GM18907 (cell line): ENCODE results near the gene ECE1.

Experiments used
- ATAC-seq: cut with Tn5 transposase; IDR thresholded peaks from one replicate; pipeline ENCODE4 v1.9.1; 2021; ENCODE audit warnings: mild to moderate bottlenecking, moderate library complexity; ENCODE audit not compliant: unreplicated experiment

The ECE1 gene

GRCh38 chr1:21289700-21290545 is at the start of gene ECE1:
Gene ECE1 (minus strand): TSS chr1:21290463. CDS start chr1:21290414, 49 bp downstream.
- no peak for ATAC-seq

DNA sequence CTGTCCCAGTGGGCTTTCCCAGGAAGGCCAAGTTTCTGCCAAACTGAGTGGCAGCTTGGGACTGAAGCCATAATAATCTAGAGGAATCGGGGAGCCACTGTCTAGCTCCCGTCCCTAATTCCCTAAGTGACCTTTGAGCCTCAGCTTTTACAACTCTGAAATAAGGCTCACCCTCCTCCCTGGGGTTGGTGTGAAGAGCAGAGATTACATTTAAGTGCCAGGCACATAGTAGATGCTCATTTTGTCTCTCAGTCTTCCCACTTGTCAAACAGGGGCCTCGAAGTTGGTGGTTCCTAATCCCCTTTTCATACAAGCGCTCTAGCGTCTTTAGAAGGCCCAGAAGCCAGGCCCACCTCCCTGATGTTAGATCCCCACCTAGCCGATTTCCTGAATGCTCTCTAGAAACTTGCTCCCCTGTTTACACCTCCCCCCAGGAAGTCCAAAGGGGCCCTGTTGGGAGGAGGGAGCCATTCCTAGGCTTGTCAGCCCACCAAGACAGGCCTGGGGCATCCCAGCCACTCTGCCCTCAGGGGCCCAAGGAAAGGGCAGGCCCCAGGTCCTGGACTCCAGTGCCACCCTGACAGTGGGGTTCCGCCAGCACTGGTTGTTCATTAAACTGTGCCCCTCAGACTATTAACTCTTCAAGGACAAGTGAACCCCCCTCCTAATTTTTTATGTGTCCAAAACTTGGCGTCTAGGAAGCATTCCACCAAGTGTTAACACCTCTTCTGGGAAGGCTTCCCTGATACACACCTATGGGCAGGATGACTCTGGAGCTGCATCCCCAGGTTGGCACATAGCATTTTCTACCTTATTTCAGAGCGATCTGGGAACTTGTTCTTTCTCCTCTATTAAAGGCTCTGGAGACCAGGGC is 49.3 kb upstream of the ECE1 start:
- ATAC-seq: no peak

DNA sequence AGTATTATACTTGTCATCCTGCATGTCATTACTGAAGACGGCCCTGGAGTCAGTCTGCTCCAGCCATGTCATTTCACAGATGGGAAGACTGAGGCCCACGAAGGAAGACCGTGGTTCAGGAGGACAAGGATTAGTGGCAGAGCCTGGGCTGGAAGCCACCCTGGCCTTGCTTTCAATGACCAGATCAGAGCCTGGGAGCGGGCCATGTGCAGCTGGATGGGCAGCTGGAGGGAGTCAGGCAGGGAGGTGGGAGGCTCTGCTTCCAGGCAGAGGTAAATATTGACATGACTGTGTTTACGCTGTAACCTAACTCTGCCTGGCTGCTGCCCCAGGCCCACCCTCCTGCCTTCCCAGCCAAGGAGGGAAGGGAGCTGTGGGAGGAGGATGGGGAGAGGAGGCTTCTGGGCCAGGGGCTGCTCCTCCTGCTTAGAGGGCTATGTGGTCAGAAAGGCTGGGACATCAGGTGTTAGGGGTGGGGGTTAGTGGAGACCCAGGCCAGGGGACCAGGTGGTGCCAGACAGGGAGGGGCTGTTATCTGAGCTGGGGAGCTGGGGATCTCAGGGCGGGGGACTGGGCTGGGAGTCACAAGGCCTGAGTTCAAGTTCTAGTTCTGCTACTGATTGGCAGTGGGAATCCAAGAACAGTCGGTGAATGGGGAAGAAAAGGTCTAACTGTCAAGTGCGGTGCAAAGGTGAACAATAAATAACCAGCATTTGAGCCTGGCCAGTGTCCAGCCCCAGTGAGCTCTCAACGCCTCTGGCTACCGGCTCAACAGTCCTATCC is 48.5 kb upstream of the ECE1 start:
- ATAC-seq: no peak

GRCh38 chr1:21337928-21338572 is 47.8 kb upstream of the ECE1 start:
- ATAC-seq: no peak

GRCh38 chr1:21337454-21337927 is 47.2 kb upstream of the ECE1 start:
- no peak for ATAC-seq

DNA sequence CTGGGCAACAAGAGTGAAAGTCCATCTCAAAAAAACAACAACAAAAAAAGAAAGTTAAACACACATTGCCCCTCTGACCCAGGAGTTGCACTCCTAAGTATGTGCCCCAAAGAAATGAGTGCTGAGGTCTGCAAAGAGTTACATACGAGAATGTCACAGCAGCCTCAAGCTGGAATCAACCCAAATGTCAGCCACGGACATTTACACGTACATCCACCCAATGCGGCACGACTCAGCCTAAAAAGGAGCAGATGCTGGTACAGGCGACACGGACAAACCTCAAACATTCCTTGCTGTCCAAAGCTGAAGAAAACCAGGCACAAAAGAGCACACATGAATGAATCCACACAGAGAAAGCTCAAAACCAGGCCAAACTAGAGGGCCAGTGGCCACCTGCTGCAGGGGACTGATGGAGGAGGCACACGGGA is 46.8 kb upstream of the ECE1 start:
- ATAC-seq: no peak

- ATAC-seq: no peak
Measured at GRCh38 chr1:21335750-21336224, 45.5 kb upstream of the ECE1 start.

DNA sequence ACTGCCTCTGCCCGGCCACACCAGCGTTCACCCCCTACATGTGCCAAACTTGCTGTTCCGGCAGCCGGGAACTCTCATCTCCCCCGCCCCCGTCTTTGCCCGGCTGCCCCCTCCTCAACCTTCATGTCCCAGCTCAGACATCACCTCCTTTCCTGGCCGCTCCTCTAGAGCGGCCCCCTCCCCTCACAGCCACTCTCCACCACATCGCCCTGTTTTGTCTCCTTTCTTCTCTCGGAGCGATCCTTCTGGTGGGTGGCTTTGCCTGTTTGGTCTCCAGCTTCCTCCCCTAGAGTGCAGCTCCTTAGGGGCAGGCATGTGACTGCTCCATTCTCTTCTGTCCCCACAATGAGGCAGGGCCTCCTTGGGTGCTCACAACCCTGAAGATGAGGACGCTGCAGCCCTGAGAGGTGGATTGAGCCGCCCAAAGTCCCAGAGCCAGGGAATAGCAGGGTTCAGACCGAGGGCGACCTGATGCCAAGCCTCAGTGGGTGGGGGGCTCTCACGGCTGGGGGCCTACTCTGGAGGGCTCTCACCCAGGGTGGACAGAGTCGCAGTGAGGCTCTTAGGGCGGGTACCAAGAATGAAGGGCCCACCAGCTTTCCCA is 44.9 kb upstream of the ECE1 start:
- no peak for ATAC-seq

DNA sequence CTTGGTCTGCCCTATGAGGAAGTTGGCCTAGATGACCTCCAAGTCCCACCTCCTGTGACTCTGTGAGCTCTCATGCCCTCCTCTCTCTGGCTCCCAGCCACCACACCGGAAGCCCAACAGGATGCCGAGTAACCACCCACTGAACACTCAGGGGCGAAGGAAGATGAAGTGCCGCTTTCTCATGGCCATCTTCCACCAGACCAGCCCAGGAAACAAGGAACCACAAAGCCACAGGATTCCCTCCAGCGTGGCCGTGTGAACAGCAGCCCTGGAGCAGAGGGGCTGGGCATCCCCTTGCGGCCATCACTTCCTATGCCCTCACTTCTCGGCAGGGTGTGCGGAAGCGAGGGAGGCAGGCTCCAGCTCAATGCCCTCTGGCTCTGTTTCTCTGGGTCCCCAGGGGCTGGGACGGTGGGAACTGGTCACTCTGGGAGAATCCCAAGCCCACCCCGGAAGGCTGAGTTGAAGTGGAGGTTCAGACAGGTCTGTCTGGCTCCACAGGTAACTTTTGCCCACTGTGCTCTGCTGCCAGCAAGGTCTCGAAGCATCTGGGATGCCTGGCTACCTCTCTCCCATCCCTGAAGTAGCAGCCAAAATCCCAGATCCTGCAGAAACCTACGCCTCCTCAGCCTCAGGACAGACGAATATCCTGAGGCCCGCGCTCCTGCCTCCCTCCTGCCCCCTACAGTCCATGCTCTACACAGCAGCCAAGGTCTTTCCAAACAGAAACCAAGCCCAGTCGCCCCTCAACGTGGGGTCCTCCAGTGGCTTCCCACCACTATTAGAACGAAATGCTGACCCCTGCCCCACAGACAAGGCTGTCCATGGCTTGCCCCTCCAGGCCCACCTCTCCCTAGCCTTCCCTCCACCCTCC is 44.2 kb upstream of the ECE1 start:
- ATAC-seq: peak; percentile 85

GRCh38 chr1:21333824-21334213 is 43.6 kb upstream of the ECE1 start:
- no peak for ATAC-seq

DNA sequence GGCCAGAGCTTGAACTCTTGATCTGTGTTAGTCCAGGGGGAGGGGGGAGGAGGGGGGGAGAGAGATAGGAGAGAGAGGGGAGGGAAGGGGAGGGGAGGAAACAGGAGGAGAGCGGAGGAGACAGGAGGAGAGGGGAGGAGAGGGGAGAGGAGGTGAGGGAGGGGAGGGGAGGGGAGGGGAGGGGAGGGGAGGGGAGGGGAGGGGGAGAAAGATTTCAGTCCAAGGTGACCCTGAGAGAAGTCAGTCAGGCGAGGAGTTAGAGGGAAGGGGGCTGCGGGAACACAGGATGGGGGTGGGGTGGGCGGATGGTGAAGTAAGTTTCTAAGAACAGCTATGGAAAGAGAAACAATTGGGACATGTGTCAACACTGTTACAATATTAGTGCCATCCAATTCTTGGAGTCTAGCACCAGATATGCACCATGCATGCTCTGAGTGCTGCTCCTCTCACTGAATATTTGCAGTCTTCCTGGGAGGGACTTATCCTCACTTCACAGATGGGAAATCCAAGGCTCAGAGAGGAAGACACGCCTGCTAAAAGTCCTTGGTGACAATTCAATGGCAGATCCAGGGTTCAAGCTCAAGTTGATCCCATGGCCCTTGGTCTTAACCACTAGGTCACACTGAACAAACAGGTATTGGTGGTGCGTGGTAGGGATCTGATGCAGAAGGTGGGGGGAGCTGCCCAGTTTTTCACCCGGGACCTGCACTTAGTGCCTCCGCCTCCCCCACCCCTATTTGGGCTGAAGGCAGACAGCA is 42.5 kb upstream of the ECE1 start:
- ATAC-seq: no peak

DNA sequence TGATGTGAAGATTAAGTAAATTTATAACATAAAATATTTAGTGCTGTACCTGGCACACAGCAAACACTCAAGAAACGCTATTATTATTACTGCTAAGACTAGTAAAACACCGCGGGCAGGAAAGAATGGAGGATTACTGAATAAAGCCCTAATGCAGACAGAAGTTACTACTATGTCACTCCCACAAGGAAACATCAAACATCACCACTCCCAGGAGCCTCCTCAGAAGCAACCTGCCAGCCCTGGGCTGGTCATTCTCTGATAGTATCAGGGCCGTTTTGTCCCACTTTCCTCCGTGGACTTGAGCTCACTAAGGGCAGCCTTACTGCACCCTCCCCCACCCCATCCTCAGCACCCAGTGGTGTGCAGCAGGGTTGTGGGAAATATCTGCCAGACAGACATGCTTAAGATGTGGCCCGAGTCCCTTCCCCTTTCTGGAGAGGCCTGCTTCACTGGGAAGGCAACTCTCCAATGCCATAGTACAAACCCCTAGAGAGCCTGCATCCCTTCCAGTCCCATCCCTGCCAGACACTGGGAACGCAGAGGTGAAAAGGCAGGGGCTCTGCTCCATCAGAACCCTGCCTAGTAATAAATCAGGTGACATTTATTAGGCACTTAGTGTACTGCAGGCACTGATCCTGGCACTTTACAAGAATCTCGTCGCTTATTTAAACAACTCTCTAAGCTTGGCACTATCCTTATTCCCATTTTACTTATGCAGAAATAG is 41.7 kb upstream of the ECE1 start:
- no peak for ATAC-seq

- no peak for ATAC-seq
Measured at GRCh38 chr1:21330544-21330943, 40.3 kb upstream of the ECE1 start.

DNA sequence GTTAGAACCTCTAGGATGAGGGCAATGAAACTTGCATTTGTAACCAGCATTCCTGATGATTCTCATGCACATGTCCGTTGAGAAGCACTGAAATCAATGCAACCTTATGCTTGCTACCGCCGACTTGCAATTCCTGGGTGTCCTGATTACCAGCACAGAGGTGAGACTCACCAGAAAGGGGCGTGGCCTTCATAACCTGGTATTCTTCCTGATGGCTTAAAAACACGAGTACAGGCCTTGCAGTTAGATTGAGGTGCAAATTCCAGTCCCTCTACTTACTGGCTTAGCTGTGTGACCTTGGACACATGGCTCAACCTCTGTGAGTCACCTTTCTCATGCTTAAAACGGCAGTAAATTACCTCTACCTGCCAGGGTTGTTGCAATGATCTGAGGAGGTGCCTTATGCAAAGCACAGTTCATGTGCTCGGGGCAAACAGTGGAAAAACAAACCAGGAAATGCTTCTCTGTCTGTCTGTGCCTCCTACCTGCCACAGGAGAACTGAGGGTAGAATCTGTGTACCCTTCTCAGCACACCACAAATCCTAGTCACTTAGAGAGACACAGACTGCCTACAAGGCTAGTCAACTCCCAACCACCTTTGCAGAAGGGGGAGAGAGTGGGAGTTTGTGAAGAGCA is 39.1 kb upstream of the ECE1 start:
- no peak for ATAC-seq

DNA sequence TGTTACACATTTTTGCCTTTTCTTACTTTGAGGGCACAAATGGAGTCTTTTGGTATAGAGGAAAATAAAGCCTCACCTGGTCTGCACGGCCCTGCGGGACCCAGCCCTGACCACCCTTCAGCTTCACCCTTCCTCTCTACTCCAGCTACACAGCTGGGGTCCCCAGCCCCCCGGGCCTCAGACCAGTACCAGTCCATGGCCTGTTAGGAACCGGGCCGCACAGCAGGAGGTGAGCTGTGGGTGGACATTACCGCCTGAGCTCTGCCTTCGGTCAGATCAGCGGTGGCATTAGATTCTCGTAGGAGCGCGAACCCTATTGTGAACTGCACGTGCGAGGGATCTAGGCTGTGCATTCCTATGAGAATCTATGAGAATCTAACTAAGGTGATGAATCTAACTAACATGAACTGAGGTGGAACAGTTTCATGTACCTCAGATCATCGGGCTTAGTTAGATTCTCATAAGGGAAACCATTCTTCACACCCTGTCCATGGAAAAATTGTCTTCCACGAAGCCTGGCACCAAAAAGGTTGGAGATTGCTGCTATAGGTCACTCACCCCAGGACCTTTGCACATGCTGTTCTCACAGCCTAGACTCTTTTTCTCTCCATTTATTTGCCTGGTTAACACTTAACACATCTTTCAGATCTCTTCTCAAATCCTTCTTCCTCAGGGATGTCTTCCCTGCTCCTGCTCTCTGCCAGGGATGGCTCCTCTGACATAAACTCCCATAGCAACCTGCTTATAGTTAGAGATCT is 37.5 kb upstream of the ECE1 start:
- no peak for ATAC-seq

DNA sequence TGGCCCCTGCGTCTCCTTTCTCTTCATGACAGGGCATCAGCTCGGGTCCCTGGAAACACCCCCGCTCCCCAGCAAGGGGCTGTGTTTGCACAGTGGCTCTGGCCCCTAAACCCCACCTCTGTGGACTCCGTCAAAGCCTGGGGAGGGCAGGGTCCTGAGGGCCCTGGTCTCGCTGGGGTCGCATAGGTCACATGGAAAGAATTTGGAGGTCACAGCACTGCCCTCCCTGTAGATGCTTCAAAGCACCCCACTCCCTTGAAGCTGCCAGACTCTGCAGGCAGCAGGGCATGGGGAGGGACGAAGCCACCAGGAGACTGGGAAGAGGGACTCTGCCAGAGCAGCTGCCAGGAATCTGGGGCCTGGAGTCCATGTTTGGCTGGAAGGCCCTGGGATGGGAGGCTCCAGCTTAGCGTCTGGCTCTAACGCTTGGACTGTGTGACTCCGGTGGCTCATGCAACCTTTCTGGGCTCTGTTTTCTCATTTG is 36.6 kb upstream of the ECE1 start:
- no peak for ATAC-seq
